NOMO-1 treated with DMSO at 0.1 percent for 48 hours (cell line): ENCODE results near the gene VPS9D1.
A peak's percentile ranks its signal among the peaks of the same experiment; 100 is the strongest.

Experiments used
- DNase-seq: peaks from one replicate; lab custom pipeline; 2025; ENCODE audit not compliant: unreplicated experiment; lab: John Stamatoyannopoulos, UW

The VPS9D1 gene

DNA sequence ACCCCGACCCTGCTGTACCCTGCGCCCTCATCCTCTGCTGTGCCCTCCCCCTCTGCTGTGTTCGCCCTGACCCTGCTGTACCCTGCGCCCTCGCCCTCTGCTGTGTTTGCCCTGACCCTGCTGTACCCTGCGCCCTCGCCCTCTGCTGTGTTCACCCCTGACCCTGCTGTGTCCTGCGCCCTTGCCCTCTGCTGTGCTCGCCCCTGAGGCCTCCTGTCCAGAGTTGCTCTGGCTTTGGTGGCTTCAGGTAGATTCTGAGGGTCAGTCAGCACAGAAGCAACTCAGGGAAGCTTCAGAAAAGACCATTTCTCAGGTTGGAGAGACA, 12.2 kb upstream of the VPS9D1 start:
- no peak for DNase-seq

DNA sequence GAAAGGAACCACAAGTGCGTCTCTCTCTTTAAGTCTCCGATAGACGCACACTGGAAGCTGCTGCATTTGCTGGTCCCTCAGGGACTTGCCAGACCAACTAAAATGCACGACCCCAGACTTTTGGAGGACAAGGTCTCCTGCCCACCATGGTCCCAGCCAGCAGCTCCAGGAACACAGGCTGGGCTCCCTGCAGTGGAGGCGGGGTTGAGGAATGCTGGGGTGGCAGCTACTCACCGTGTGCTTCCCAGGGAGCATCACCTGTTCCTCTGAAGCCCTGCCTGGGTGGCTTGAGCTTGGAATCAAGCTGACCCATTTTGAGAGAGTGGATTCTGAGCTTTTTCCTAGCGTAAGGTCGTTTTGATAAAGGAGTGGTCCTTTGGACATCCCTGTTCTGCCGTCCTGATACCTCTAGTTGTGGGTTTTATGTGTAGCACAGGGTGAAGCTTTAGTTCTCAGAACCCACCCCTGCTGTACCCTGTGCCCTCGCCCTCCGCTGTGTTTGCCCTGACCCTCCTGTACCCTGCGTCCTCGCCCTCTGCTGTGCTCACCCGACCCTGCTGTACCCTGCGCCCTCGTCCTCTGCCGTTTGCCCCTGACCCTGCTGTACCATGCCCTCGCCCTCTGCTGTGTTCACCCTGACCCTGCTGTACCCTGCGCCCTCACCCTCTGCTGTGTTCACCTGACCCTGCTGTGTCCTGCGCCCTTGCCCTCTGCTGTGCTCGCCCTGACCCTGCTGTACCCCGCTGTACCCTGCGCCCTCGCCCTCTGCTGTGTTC, 11.6 kb upstream of the VPS9D1 start:
- DNase-seq = no peak

DNA sequence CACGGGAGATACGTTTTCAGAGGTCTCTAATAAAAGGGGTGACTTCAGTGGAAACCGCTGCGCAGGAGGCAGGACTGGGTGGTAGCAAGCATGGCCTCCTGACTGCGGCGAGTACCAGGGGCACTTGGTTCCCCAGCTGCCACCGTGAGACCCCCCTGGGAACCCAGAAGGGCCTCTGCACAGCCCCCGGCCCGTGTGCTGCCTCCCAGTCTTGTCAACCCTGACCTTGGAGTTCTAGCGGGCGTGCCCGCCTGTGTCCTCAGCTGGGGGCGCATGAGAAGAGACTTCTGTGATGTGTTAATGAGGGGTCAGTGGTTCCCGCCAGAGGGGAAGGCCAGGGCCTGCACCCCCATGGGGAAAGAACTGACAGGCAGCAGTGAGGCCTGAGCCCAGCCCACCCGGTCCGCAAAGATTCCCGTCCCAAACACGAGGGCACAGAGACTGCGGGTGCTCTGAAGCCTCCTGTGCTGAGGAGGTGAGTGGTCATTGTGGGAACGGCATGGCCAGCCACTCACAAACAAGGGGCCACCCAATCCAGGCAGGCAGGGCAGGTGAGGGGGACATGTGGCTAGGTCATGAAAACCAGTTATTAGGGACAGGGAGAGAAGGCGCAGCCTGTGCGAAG, 10.0 kb upstream of the VPS9D1 start:
- DNase-seq = no peak

DNA sequence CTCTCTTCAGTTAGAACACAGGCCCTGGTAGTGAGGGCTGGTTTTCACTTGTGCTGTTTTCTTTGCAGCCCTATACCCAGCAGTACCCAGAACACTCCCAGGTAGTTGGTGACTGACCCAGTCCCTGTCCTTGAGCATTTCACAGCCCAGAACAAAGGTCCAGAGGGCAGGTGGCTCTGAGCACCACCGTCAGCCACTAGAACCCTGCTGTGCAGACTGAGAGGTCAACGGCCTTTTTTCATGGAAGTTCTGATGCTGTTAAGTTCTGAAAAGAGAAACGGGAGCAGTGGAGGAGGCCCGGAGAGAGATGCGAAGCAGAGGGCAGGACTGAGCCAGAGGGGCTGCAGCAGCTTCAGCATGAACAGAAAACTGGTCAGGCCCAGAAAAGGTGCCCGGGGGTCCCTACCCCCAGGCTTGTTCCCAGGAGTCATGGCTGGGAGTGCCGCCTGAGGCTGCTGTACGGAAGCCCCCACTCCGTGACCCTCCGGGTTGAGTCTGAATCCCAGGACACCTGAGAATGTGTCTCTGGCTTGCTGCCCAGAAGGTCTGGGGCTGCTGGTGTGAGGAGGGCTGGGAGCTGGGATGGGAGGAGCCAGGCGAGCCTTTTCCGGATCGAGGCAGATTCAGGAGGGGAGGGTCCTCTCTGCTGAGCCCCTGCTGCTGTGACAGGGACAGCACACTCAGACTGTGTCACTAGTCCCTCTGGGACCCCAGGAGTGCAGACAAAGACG, 9.3 kb upstream of the VPS9D1 start:
- no peak for DNase-seq

DNA sequence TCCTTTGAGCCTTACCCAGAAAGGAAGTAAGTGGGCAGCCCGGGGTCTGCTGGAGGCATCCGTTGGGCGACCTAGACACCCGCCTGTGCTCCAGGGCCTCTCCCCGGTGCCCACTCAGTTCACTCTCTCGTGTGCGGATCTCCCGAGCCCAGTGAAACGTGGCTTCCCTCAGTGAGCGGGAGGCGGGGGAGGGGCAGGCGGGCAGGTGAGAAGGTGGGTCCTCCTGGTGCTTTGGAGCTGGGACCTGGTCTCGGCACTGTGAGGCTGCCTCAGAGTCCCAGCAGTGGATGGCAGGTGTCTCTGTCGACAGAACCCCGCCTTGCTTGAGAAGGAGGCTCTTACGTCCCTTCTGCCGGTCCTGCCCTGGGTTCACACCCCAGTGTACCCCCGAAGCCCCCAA, 8.6 kb upstream of the VPS9D1 start:
- DNase-seq = no peak

DNA sequence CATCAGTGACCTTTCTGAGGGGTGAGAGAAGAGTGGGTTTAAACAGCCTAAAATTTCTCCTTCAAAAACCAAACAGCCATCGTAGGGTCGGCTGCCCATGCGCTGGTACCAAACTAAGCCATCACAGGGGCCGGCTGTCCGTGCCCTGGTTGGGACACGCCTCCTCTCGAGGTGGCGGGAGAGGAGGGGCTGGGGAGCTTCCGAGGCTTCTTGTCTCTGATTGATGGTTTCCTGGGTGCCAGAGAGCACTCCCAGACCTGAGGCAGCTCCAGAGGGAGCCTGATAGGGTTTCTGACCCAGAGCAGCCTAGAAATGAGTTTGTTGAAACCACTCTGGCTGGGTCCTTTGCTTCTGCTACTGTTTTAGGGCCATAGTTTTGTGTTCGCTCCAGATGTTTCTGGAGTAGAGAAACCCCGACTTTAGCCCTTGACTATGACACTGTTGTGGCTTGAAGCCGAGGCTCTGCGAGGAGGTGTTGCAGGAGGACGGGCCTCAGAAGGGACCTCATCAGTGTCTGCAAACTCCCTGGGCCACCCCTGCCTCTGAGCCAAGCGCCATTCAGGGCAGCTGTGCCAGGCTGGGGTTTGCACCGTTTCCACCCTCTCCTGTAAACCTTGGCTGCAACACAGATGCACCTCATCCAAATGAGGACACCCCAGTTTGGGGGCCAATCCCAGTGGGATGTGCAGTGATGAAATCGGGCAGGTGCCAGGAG, 6.9 kb upstream of the VPS9D1 start:
- DNase-seq = no peak

DNA sequence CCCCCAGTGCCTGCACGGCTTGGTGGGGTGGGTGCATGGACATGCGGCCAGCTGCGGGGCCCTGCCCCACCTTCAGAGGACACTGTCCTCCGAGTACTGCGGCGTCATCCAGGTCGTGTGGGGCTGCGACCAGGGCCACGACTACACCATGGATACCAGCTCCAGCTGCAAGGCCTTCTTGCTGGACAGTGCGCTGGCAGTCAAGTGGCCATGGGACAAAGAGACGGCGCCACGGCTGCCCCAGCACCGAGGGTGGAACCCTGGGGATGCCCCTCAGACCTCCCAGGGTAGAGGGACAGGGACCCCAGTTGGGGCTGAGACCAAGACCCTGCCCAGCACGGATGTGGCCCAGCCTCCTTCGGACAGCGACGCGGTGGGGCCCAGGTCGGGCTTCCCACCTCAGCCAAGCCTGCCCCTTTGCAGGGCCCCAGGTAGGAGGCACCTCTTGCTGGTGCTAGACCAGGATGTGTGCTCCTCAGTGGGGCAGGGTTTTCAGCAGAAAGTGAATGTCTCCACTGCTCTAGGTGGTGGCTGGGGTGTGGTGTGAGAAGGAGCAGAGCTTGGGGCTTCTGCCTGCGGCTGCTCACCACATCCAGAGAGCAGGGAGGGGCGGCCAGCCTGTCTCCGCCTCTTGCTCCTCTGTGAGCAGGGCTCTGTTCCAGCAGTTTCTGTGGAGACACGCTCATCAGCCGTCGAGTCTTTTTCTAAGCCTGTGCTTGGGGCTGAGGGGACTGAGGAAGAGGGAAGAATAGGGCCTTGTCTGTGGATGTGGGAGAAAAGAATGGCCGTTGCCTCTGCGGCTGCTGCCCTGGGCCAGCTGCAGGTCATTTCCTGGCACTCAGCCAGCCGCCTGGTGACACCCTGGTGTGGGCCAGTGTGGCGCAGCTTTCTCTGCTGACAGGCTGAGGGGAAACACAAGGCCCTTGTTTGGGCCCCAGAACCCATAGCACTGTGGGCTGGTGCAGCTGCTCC, 2.9 kb upstream of the VPS9D1 start:
- DNase-seq = no peak

DNA sequence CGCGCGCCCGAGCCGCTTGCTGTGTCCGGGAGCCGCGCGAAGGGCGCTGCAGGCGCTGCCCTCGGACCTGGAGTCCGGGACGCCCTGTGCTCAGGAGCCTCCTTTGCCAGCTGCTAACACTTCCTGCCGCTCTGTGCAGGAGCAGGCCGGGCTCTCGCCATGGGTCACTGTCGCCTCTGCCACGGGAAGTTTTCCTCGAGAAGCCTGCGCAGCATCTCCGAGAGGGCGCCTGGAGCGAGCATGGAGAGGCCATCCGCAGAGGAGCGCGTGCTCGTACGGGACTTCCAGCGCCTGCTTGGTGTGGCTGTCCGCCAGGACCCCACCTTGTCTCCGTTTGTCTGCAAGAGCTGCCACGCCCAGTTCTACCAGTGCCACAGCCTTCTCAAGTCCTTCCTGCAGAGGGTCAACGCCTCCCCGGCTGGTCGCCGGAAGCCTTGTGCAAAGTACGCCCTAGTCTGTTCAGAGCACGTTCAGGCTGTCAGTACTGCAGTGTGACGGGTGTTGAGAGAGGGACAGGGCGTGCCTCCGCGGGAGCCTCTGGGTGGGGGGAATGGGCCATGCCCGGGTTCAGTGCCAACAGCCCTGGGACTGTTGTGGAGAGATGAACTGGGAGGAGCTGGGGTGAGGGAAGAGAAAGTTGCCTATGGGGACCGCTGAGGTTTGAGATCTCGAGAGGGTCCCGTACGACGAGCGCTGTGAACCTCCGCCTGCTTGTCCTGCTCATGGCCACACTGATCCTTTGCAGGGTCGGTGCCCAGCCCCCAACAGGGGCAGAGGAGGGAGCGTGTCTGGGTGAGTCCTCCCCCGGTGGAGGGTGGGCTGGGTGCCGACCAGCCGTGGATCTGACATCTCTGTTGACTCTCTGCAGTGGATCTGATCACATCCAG, 1.9 kb upstream of the VPS9D1 start:
- DNase-seq = peak; percentile 76

DNA sequence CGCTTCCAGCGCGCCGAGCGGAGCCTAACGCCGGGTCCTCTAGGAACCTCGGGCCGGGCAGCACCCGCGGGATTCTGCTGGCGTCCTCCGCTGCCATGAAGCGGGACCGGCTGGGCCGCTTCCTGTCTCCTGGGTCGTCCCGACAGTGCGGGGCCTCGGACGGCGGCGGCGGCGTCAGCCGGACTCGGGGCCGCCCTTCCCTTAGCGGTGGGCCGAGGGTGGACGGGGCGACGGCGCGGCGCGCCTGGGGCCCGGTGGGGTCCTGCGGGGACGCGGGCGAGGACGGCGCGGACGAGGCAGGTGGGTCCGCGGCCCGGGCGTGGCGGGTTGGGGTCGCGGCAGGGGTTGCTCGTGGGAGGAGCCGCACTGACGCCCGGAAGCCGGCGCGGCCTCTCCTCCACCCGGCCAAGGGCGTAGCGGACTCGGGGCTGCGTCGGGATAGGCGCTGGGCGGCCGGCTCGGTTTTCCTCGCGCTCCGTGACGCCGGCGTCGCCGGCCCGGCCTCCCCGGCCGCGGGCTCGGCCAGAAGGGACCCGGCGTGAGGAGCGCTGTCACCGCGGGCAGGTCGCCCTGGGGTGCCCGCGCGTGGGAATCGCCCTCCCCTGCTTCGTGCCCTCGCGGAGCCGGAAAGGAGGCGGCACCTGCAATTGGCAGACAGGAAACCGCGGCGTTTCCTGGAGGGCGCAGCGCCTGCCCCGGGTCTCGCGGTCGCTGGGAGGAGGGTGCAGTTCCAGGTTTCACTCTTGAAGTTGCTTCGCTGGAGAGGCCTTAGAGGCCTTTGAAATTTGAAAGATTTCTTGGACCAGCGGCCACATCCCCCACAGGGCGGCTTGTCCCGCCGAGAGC, 1.1 kb upstream of the VPS9D1 start:
- peak; percentile 83 for DNase-seq

DNA sequence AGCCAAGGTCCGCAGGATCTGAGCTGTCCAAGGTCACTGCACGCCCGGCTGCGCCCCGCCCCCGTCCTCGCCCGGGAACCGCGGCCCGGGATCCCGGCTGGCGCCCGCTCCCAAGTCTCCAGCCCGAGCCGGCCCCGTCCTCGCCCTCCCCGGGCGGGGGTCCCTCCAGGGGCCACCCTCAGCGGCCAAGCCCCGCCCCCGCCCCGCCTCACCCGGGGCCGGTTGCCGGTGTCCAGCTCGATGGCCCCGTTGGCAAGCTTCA, 216 bp downstream of the VPS9D1 start:
- DNase-seq = no peak

DNA sequence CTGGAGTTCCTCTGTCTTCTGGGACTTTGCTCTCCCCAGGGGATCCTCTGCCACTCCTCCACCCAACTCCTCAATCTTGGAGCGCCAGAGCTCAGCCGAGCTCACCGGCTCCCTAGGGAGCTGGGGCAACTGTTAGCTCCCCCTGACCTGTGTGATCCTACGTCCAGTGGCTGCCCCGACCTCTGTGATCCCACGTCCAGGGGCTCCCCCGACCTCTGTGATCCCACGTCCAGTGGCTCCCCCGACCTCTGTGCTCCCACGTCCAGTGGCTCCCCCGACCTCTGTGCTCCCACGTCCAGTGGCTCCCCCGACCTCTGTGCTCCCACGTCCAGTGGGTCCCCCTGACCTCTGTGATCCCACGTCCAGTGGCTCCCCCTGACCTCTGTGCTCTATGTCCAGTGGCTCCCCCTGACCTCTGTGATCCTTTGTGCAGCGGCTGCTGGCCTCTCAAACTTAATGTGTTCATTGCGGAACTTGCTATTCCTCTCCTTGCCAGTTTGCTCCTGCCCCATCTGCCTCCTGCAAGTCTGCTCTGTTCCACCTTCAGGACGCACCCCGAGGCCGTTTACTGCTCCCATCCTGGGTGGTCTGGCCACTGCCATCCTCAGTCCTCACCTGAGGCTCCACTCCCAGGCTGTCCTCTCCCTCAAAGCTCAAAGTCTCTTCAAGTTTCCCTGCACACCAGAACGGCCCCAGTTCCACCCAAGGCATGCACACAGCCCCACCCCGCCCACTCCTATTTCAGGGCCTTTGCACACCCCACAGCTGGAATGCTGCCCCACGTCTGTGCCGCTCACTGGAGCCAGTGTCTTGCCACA, 2.8 kb downstream of the VPS9D1 start:
- DNase-seq = no peak

DNA sequence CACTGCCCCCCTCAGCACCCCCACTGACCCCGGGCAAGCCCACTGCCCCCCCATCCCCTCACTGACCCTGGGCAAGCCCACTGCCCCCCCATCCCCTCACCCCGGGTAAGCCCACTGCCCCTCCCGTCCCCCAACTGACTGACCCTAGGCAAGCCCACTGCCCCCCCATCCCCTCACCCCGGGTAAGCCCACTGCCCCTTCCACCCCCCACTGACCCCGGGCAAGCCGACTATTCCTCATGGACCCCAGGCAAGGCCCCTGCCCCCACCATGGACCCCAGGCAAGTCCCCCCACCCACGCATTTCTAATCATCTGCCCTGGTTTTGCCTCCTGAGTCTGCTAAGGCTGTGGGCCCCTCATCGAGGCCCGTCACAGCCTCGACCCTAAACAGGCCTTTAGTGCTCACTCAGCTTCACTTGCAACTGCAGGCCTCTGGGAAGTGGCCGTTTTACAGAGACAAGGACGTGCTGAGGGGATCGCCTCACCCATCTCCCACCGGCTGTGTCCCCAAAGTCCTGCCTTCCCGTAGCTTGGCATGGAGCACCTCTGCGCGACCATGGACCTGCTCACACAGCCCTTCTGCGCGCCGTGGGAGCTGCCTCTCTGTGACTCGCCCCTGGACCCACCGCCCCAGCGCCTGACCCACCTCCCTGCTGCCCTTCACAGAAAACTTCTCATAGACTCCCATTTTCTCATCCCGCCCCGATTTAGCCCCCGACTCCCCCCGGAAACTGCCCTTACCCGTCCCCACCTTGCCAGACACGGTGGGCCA, 3.6 kb downstream of the VPS9D1 start:
- no peak for DNase-seq

DNA sequence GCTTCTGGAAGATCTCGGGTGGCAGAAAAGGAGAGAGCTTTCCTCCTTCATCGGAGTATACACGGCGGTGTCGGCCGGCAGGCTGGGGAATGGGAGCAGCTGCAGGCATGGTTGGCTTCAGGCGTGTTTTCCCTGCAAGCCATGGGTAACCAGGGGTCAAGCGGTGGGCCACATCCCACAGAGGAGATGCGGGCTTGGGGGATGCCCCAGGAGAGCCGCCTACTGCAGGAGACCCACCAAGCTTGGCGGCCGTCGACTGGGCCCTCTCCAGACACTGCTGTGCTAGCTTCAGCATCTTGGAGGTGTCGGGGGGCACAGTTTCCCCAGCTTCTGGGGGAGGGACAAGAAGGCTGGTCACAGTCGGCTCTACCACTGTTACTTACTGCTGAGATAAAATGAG, 4.2 kb downstream of the VPS9D1 start:
- no peak for DNase-seq

DNA sequence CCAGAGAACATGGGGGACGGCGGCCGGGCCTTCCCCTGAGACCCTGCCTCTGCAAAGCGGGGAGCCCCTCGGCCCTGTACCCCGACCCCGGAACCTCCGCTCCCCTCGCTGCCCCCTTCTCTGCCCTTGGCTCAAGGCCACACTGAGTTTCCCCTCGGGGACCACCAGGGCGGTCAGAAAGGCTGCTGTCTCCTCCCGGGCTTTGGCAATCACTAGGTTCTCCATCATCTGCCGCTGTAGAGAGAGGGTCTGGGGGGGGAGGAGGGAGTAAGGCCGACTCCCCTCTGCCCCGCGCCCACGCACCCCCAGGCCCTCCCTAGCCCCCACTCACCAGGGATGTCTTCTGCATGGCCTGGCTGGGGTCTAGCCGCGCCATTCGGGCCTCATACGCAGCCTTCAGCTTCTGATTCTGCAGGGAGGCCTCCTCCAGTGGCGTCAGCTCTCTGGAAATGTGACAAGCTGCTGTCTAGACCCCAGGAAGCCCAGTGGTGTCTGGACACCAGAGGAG, 8.4 kb downstream of the VPS9D1 start:
- no peak for DNase-seq

DNA sequence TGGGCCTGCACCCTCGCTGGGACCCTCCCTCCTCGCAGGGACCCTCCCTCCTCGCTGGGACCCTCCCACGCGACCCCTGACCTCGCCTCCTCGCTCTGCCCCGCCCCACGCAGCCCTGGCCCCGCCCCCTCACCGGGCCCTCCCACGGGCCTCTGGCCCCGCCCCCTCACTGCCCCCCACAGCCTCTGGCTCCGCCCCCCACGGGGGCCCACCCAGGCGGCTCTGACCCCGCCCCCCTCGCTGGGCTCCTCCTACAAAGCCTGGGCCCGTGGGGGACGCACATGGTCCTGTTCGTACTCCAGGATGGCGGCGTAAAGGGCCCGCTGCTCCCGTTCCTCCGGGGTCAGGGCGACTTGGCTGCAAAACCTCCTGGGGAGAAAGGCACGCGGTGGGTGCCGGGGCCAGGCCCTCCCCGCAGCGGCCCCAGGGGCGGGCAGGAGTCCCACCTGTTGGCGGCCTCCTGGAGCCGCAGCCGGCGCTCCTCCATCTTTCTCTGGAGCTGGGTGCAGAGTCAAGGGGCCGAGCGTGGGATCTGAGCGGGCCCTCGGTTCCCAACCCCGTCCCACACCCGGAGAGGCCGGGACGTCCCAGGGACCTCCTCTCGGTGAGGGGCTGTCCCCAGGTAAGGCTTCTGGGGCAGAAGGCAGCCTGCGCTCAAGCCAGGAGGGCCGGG, 9.0 kb downstream of the VPS9D1 start:
- DNase-seq = peak; percentile 46

DNA sequence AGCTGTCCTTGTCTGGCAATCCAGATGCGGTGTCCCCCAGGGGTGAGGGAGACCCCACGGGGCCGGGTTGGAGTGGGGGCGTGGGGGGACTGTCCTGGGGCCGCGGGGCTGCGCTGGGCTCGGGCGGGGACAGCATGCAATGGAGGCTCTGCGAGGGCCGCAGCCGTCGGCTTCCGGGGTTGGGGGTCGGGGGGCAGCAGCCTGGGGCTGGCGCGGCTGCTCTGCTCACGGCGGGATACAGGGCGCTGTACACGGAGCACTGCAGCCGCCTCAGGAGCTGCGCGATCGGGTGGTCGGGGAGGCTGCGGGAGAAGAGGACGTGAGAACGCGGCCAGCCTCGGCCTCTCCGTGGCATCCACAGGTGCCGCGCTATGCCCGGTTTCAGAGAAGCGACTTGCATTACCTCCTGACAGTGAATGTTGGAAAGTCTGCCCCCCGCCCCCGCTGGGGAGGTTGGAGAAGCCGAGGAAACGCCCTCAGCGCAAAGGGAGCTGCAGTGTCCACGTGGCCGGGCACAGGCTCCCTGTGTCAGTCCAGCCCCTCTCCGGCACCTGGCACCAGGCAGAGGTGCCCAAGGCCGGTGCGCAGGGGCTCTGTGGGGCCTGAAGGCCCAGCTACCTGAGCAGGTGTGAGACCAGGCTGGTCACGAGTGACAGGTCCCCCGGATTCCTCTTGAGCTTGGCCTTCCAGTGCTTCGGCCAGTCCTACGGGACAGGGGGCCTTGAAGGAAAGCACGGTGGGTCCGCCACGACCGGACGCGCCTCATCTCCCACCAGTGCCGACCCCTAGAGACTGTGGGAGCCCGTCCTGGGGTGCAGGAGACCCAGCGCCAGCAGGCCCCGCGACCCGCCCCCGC, 9.8 kb downstream of the VPS9D1 start:
- DNase-seq = no peak
